Measurements from ENCODE around the gene SLC49A4.

DNA sequence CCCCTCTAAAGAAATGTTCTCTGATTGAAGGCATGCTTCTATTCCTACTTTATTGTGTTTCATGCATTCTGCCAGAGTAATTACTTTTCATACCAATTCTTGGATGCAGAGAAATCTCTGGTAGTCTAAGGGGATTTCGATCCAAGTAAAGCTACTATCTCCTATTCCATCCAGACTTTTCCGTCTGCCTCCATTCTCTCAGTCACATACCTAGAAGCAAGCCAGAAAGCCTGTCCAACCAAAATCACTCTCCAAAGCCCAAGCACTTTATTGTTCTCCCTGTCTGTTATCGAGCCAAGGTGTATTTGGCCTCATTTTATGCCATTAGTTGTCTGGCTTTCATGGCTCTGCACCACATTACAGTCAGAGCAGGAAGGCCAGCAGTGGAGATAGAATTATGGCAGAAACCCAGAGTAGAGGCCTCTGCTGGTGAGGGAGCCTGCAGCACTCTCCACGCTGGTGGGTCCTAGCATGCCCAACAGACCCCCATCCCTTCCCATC, 95.9 kb downstream of the SLC49A4 start:
- TF ChIP-seq, protein P1, sequence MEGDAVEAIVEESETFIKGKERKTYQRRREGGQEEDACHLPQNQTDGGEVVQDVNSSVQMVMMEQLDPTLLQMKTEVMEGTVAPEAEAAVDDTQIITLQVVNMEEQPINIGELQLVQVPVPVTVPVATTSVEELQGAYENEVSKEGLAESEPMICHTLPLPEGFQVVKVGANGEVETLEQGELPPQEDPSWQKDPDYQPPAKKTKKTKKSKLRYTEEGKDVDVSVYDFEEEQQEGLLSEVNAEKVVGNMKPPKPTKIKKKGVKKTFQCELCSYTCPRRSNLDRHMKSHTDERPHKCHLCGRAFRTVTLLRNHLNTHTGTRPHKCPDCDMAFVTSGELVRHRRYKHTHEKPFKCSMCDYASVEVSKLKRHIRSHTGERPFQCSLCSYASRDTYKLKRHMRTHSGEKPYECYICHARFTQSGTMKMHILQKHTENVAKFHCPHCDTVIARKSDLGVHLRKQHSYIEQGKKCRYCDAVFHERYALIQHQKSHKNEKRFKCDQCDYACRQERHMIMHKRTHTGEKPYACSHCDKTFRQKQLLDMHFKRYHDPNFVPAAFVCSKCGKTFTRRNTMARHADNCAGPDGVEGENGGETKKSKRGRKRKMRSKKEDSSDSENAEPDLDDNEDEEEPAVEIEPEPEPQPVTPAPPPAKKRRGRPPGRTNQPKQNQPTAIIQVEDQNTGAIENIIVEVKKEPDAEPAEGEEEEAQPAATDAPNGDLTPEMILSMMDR (IDR thresholded peaks at IDR 0.05) = no peak
- no peak for TF ChIP-seq ZFX (IDR thresholded peaks at IDR 0.05; ENCODE audit: borderline replicate concordance)
